GM12892 (cell line): ENCODE measurements around the gene FBXO15.

Source experiments
- POLR2A ChIP-seq: IDR thresholded peaks from 2 replicates; pipeline ENCODE4 v1.6.1; 2011; ENCODE audit warnings: low read depth, low read length, control low read depth
- POLR2AphosphoS5 ChIP-seq: IDR thresholded peaks from 2 replicates; pipeline ENCODE4 v1.6.1; 2011; ENCODE audit warnings: low read depth, low read length, control low read depth
- TAF1 ChIP-seq: IDR thresholded peaks from 2 replicates; pipeline ENCODE4 v1.6.1; 2011; ENCODE audit warnings: low read depth, mild to moderate bottlenecking, control low read depth, low read length, borderline replicate concordance

GRCh38 chr18:74185860-74186259 lies 38.2 kb upstream of the FBXO15 start:
- TF ChIP-seq POLR2AphosphoS5: no peak
- no peak for TF ChIP-seq POLR2A
- TF ChIP-seq TAF1: no peak
